Measurements from ENCODE around the gene CAV1.
"Not testable (repeated sequence)": the region's sequence is repeated elsewhere in the genome, so short reads cannot be mapped to it uniquely, and the experiment has no call there.

The CAV1 gene, protein sequence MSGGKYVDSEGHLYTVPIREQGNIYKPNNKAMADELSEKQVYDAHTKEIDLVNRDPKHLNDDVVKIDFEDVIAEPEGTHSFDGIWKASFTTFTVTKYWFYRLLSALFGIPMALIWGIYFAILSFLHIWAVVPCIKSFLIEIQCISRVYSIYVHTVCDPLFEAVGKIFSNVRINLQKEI

DNA sequence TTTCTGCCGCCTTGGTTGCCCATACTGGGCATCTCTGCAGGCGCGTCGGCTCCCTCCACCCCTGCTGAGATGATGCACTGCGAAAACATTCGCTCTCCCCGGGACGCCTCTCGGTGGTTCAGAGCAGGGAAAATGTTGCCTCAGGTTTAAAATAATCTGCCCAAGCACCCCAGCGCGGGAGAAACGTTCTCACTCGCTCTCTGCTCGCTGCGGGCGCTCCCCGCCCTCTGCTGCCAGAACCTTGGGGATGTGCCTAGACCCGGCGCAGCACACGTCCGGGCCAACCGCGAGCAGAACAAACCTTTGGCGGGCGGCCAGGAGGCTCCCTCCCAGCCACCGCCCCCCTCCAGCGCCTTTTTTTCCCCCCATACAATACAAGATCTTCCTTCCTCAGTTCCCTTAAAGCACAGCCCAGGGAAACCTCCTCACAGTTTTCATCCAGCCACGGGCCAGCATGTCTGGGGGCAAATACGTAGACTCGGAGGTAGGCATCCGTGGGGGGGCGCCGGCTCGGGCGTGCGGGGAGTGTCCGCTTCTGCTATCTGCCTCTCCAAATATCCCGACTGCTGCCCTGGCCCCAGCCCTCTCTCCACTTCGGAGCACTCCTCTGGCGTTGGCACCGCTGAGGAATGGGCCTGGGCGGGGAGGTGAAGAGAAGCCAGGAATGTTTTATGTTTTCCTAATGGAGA is at the start of gene CAV1:
TSS of gene CAV1 (plus strand) at position 428 of the 689 bp plus-strand sequence. CDS start at position 455, 27 bp downstream.
- H3K4me3 ChIP-seq: peak within 1 kb of the TSS; percentile 86
- H3K27ac ChIP-seq: peak within 1 kb of the TSS; percentile 96 to 97
- peak; percentile 95 for DNase-seq (ENCODE audit: low spot score)
- TF ChIP-seq, protein P1, sequence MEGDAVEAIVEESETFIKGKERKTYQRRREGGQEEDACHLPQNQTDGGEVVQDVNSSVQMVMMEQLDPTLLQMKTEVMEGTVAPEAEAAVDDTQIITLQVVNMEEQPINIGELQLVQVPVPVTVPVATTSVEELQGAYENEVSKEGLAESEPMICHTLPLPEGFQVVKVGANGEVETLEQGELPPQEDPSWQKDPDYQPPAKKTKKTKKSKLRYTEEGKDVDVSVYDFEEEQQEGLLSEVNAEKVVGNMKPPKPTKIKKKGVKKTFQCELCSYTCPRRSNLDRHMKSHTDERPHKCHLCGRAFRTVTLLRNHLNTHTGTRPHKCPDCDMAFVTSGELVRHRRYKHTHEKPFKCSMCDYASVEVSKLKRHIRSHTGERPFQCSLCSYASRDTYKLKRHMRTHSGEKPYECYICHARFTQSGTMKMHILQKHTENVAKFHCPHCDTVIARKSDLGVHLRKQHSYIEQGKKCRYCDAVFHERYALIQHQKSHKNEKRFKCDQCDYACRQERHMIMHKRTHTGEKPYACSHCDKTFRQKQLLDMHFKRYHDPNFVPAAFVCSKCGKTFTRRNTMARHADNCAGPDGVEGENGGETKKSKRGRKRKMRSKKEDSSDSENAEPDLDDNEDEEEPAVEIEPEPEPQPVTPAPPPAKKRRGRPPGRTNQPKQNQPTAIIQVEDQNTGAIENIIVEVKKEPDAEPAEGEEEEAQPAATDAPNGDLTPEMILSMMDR (IDR thresholded peaks at IDR 0.05): no peak

GRCh38 chr7:116477625-116478024 is 47.2 kb upstream of the CAV1 start:
- DNase-seq (ENCODE audit: low spot score): no peak
- TF ChIP-seq, protein P1 (IDR thresholded peaks at IDR 0.05): no peak
- no peak overlapping the region for H3K4me3 ChIP-seq
- H3K27ac ChIP-seq: no peak overlapping the region

GRCh38 chr7:116478834-116479233 is 46.0 kb upstream of the CAV1 start:
- no peak for DNase-seq (ENCODE audit: low spot score)
- TF ChIP-seq, protein P1 (IDR thresholded peaks at IDR 0.05): no peak
- no peak overlapping the region for H3K4me3 ChIP-seq
- no peak overlapping the region for H3K27ac ChIP-seq

DNA sequence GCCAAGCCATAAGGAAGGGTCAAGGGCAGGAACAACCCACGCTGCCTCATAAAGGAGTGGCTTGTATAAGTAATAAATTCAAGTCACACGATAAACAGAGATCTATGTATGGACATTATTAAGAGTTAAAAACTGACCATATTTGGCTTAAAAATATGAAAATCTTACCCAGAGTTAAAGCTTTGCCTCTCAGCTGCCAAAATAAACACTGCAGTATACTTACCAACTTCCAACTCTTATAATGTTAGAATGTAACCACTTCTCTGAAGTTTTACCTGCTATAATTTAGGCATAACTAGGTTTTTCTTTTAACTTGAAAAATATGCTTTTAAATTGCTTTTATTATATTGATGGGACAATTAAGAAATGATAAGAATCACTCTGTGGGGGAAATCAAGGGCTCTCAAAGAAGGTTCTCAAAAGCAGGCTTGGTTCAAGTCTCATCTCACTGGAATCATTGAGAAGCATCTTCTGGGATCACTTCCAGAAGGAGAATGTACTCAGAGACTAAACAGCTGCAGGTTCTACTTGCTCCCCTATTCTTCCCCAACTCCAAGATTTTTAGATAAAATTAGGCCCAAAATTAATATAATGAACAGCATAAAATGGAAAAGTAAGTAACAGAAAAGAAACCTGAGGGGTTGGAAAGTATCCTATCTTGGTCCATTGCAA is 41.4 kb upstream of the CAV1 start:
- DNase-seq (ENCODE audit: low spot score): no peak
- Histone ChIP-seq H3K4me3 (no peak overlapping the region), H3K27ac (no peak overlapping the region)
- TF ChIP-seq, protein P1 (IDR thresholded peaks at IDR 0.05): no peak

GRCh38 chr7:116484389-116484788 is 40.4 kb upstream of the CAV1 start:
- not testable (repeated sequence) for H3K27ac ChIP-seq; H3K4me3 ChIP-seq; DNase-seq (ENCODE audit: low spot score)

- H3K27ac ChIP-seq: peak overlapping the region in 1 of 2 donors; percentile 5
- no peak for DNase-seq (ENCODE audit: low spot score)
- no peak overlapping the region for H3K4me3 ChIP-seq
- TF ChIP-seq, protein P1 (IDR thresholded peaks at IDR 0.05): no peak
Observed at GRCh38 chr7:116487907-116488521, 36.8 kb upstream of the CAV1 start.

DNA sequence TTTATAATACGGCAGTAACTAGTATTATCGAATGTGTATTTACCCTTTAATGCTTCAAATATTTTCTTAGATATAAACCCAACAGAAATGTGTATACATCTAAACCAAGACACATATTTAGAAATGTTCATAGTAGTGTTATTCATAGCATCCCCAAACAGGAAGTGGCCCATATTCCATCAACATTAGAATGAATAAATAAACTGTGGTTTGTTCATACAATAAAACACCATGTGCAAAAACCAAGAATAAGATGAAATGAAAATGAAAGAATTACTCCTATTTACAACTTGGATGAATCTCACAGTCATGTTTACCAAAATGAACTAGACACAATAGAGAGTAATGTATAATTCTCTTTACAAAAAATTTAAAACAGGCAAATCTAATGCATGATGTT is 34.5 kb upstream of the CAV1 start:
- Histone ChIP-seq H3K4me3 (no peak overlapping the region), H3K27ac (peak overlapping the region; percentile 61 to 73)
- no peak for DNase-seq (ENCODE audit: low spot score)
- TF ChIP-seq, protein P1 (IDR thresholded peaks at IDR 0.05): no peak

Data from coronary artery (tissue), 2 donors.